ENCODE results near the gene GNAQ.

DNA sequence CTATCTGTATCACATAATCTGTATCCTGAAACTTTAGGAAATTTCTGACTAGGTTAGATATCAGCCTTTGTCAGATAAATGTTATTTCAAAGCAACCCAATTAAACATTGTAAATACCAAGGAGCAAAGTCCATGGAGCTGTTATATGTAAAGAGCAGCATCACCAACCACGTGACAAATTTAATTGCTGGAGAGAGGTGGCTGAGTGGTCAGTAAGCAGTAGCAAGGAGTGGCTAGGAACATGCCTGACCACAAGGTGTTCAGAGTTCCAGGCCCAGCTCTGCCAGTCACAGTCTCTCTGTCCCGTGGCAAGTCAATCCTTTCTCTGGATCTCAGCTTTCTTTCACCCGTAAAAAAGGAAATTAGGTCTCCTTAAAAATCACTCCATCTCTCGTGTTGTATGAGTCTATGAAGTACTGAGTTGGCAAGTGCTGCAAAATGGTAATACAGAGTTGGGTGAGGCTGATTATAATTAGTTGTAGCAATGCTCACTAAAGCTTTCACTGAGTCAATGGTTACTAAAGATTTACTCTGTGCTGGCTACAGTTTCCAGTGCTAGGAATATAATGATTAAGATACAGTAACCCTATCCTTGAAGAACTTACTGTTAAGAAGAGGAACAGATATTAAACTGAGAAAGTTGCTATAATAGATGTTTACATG lies 166.1 kb downstream of the GNAQ start:
- no peak for TF ChIP-seq POLR2A (IDR thresholded peaks at IDR 0.05)
- TF ChIP-seq, protein P1, sequence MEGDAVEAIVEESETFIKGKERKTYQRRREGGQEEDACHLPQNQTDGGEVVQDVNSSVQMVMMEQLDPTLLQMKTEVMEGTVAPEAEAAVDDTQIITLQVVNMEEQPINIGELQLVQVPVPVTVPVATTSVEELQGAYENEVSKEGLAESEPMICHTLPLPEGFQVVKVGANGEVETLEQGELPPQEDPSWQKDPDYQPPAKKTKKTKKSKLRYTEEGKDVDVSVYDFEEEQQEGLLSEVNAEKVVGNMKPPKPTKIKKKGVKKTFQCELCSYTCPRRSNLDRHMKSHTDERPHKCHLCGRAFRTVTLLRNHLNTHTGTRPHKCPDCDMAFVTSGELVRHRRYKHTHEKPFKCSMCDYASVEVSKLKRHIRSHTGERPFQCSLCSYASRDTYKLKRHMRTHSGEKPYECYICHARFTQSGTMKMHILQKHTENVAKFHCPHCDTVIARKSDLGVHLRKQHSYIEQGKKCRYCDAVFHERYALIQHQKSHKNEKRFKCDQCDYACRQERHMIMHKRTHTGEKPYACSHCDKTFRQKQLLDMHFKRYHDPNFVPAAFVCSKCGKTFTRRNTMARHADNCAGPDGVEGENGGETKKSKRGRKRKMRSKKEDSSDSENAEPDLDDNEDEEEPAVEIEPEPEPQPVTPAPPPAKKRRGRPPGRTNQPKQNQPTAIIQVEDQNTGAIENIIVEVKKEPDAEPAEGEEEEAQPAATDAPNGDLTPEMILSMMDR (IDR thresholded peaks at IDR 0.05), result no peak

Data from testis (tissue), 2 donors.